GM18511 (cell line): ENCODE results near the gene SAFB.
A peak's percentile ranks its signal among the peaks of the same experiment; 100 is the strongest.

Experiments used
- ATAC-seq: cut with Tn5 transposase; IDR thresholded peaks from one replicate; pipeline ENCODE4 v1.9.1; 2021; ENCODE audit warnings: mild to moderate bottlenecking, moderate library complexity; ENCODE audit not compliant: unreplicated experiment

The SAFB gene

GRCh38 chr19:5622465-5623396, at the start of gene SAFB, which contains the start of gene SAFB2:
SAFB (plus strand) TSS chr19:5623083; CDS start chr19:5623206, 123 bp downstream.
SAFB2 (minus strand) TSS chr19:5622776; CDS start chr19:5622715, 61 bp downstream.
- peak; percentile 90 for ATAC-seq

DNA sequence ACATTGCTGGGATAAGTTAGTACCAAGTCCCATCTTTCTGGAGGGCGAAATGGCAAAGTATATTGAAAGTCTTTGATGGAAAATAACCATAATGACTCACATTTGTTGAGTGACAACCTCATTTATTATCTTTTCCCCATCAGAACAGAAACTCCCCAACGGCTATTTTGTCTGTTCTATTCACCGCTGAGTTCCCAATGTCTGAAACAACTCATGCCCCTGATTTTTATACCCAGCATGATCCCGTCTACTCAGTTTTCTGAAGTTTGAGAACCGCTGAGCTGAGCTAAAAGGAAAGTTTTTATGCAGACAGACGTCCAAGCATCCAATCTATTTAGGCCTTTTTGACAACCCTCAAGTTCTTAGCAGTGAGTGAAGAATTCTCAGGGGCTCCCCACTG, 47.3 kb upstream of the SAFB start:
- no peak for ATAC-seq

GRCh38 chr19:5578097-5578846, 44.6 kb upstream of the SAFB start:
- no peak for ATAC-seq

- no peak for ATAC-seq
Measured at GRCh38 chr19:5579286-5579685, 43.6 kb upstream of the SAFB start.

GRCh38 chr19:5579697-5580096, 43.2 kb upstream of the SAFB start:
- ATAC-seq, result no peak

- no peak for ATAC-seq
Measured at GRCh38 chr19:5580161-5580571, 42.7 kb upstream of the SAFB start.

- no peak for ATAC-seq
Measured at GRCh38 chr19:5585461-5586299, 37.2 kb upstream of the SAFB start.

DNA sequence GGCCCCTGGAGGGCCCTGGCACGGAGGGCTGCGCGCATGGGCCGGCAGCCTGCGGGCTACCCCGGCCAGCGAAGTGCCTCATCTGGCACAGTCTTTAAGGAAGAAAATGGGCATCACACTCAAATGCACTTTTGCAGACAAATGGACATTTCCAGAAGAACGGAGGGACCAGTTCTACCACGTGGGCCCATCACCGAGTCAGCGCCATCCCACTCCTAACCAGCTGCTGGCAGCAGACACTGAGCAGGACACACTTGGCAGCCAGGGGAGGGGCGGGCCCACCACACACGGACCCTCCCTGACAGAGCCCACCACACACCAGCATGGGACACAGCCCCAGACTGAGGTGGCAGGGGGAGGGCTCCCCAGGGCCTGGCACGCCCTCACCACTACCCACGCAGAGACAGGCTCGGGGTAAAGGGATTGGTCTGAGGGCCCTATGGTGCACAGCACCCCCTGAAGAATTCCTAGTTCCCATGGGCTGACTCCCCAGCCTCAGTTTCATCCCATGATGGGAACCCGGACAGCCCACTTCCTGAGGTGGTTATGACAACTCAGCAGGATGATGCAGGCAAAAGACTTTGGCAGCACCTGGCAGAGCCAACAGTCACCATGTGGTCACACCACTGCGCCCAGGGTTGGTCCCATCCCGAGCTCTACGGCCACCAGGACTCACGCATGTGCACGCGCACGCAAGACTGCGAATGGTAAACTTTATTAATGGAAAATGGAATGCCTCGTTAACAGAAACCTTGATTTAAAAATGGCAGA, 36.4 kb upstream of the SAFB start:
- ATAC-seq, result no peak

DNA sequence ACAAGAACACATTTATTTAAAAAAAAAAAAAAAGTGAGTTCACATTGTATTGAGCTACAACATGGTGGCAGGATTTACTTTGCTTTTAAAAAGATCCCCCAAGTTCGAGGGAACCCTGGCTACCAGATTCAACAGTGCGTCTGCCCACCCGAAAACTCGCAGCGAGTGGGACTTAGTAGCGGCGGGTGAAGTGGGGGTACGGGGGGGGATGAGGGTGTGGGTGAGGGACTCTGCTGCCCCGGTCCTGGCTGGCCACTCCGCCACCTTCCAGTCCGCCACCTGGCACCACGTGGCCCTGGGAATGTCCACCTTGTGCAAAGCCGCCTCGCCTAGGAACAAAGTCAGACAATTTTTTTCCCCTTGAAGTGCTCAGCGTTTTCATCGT, 35.8 kb upstream of the SAFB start:
- no peak for ATAC-seq

DNA sequence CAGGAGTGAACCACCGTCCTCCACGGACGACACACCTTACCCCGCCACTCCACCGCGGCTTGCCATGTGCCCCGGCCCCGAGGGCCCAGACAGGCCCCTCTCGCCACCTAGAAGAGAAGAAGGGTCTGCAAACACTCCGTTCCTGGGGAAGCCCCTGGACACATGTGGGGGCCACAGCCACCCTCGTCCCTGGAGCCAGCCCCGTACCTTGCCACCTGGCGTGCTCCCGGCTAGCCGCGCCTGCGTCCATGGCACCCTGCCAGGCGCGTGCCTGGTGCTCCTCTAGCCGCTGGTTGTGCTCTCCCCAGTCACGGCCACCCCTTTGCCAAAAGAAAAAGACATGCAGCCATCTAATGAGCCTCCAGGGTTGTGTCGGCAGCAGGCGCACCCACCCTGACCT, 35.2 kb upstream of the SAFB start:
- no peak for ATAC-seq

DNA sequence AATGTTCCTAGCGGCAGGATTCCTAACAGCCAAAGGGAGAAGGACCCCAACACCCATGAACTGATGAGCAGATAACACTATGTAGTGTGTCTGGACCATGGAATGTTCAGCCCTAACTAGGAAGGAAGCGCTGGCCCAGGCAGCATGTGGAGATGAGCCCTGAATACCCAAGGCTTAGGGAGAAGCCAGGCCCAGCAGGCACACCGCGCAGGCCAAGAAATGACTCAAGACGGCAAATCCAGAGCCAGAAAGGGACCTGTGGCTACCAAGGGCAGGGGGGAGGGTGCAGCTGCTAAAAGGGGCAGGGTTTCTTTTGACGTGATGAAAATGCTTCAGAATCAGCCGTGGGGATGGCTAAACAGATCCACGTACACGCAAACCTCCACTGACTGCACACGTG, 34.4 kb upstream of the SAFB start:
- no peak for ATAC-seq

GRCh38 chr19:5588906-5589676, 33.8 kb upstream of the SAFB start:
- ATAC-seq, result no peak

- no peak for ATAC-seq
Measured at GRCh38 chr19:5590151-5590864, 32.6 kb upstream of the SAFB start.

DNA sequence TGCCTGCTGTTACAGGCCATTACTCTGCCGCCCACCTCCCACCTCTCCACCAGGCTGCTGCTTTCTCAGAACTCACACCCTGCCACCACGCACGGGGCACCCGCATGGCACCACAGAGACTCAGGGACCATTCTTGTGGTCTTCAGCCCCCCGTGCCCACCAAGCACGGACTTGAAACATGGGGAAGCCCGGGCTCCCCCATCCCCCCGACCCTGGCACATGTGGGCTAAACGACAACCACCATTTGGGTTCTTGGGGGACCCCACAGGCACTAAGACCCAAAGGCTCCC, 32.1 kb upstream of the SAFB start:
- ATAC-seq, result no peak

DNA sequence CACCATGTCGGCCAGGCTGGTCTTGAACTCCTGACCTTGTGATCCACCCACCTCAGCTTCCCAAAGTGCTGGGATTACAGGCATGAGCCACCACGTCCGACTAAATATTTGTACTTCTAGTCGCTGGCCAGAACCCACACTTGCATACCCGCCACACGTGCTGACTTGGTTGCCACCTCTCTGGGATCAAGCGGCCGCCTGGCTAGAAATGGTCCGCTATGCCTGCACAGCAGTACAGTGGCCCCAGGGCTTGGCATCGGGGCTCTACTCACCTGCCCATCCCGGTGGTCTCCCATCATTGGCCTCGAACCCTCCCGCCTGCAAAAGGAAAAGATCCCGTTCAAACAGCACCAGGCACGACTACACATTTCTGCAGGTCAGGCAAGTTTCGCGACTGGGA, 31.4 kb upstream of the SAFB start:
- ATAC-seq, result no peak

- no peak for ATAC-seq
Measured at GRCh38 chr19:5592531-5593342, 30.1 kb upstream of the SAFB start.

- ATAC-seq, result no peak
Measured at GRCh38 chr19:5593343-5594255, 29.3 kb upstream of the SAFB start.
